PFSK-1 (cell line): ENCODE results near the gene POU2F1.

ENCODE experiments used
- POLR2AphosphoS5 ChIP-seq: IDR thresholded peaks from 2 replicates; pipeline ENCODE4 v1.6.1; 2012; ENCODE audit warnings: low read depth, mild to moderate bottlenecking, control low read depth, low read length, moderate library complexity
- REST ChIP-seq, 2 experiments: IDR thresholded peaks; 2 replicates each; pipeline versions ENCODE4 v1.6.1 to v1.8.0; 2011 to 2012; ENCODE audit warnings: low read depth in 2 of 2, low read length in 2 of 2, control low read depth in 1 of 2, inconsistent platforms in 1 of 2, mild to moderate bottlenecking in 1 of 2, moderate library complexity in 1 of 2; ENCODE audit not compliant: insufficient read depth in 1 of 2
- SIN3A ChIP-seq: IDR thresholded peaks from 2 replicates; pipeline ENCODE4 v1.6.1; 2012; ENCODE audit warnings: mild to moderate bottlenecking, low read length, moderate library complexity, borderline replicate concordance; ENCODE audit not compliant: insufficient read depth
- TAF1 ChIP-seq: IDR thresholded peaks from 2 replicates; pipeline ENCODE4 v1.6.1; 2012; ENCODE audit warnings: low read length, control low read depth, borderline replicate concordance; ENCODE audit not compliant: insufficient read depth

- TF ChIP-seq TAF1 (no peak), REST (IDR thresholded peaks at IDR 0.05; ENCODE audit: insufficient read depth in 1 of 2, low read depth in 2 of 2, low read length in 2 of 2) (no peak), SIN3A (no peak), POLR2AphosphoS5 (no peak)
Observed at GRCh38 chr1:167305706-167306277, 85.1 kb downstream of the POU2F1 start.
